KOPT-K1 (cell line): ENCODE data around the gene TP53.

Experiments
- H3K27ac ChIP-seq: fragments of 200-600 bp; sonication (generic); 2 replicates; pipeline ENCODE4 v1.5.1; 2016; ENCODE audit warnings: antibody characterized with exemption, mild to moderate bottlenecking, low read depth, low read length; ENCODE audit not compliant: poor library complexity, severe bottlenecking
- H3K36me3 ChIP-seq: fragments of 200-600 bp; sonication (generic); 2 replicates; pipeline ENCODE4 v1.5.1; 2017; ENCODE audit warnings: antibody characterized with exemption, mild to moderate bottlenecking, low read length, moderate library complexity; ENCODE audit not compliant: insufficient read depth
- H3K9me3 ChIP-seq: fragments of 200-600 bp; sonication (generic); 2 replicates; pipeline ENCODE4 v1.5.1; 2017; ENCODE audit warnings: antibody characterized with exemption, low read length, mild to moderate bottlenecking; ENCODE audit not compliant: insufficient read depth, poor library complexity, severe bottlenecking

The TP53 gene

GRCh38 chr17:7687072-7687907 is at the start of gene TP53:
TSS of gene TP53 (minus strand) at chr17:7687490. CDS start at chr17:7676594, 10,896 bp downstream.
- Histone ChIP-seq H3K27ac (peak within 1 kb of the TSS; percentile 95), H3K36me3 (peaks cover 39% of the 10 kb centered on the region), H3K9me3 (no peaks in the 10 kb centered on the region)

- no peaks in the 10 kb centered on the region for H3K9me3 ChIP-seq
Measured at GRCh38 chr17:7732981-7733539, 45.8 kb upstream of the TP53 start.

GRCh38 chr17:7729816-7730215 is 42.5 kb upstream of the TP53 start:
- Histone ChIP-seq H3K9me3 (no peaks in the 10 kb centered on the region), H3K36me3 (no peaks in the 10 kb centered on the region), H3K27ac (no peak overlapping the region)

More at GRCh38 chr17:7732981-7733539, 45.8 kb upstream of the TP53 start:
- Histone ChIP-seq H3K36me3 (no peaks in the 10 kb centered on the region), H3K27ac (no peak overlapping the region)

DNA sequence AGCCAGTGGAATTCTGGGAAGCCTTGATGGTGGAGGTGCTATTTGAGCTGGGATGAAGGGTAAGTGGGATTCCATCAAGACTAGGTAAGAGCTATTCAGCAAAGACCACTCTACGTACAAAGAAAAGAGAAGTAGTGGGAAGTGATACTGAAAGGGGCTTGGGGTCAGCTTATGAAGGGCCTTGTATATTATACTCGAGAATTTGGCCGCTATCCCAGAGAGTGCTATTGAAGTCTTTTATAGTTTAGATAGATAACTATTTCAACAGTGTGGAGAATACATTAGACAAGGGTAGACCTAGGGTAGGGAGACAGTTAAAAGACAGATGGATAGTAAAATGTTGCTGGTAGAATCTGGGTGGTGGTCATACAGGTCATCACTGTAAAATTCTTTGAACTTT is 40.6 kb upstream of the TP53 start:
- no peaks in the 10 kb centered on the region for H3K9me3 ChIP-seq
- H3K36me3 ChIP-seq, result no peaks in the 10 kb centered on the region
- H3K27ac ChIP-seq, result no peak overlapping the region

DNA sequence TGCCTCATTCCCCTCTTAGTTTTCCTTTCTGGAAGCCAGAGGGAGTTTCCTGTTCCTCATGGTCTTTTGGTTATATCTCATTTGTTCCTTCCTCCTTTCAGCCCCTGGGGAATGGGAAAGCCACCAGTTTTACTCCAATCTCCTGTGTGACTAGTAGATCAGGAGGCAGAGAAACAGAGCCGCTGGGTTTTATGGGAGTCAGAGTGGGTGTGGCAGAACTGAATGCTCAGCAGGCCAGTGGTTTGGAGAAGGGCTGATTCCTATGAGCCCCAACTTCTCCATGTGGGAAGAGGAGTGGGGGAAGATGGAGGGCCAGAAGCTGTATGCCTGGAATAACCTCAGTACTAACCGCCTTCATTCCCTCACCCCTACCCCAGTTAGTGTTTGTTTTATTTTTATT is 34.3 kb upstream of the TP53 start:
- no peaks in the 10 kb centered on the region for H3K36me3 ChIP-seq
- H3K27ac ChIP-seq, result no peak overlapping the region
- H3K9me3 ChIP-seq, result no peaks in the 10 kb centered on the region

DNA sequence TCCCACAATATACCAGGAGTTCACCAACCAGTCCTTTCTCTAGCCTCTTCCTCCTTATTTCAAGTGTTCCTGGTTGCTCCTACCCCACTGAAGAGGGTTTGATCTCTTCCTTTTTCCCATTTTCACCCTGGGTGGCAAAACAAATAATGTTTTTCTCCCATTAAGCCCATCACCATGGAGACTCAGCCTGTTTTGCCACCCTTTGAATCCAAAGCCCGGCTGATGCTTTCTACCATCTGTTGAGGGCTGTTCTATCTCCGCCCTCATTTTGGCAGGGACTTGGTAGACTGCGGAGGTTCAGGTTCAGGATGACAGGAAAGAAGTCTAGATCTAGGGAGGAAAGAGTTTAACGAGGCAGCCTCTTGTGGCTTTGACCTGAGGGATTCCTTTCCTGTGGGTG is 32.8 kb upstream of the TP53 start:
- no peak overlapping the region for H3K27ac ChIP-seq
- no peaks in the 10 kb centered on the region for H3K9me3 ChIP-seq
- no peaks in the 10 kb centered on the region for H3K36me3 ChIP-seq

DNA sequence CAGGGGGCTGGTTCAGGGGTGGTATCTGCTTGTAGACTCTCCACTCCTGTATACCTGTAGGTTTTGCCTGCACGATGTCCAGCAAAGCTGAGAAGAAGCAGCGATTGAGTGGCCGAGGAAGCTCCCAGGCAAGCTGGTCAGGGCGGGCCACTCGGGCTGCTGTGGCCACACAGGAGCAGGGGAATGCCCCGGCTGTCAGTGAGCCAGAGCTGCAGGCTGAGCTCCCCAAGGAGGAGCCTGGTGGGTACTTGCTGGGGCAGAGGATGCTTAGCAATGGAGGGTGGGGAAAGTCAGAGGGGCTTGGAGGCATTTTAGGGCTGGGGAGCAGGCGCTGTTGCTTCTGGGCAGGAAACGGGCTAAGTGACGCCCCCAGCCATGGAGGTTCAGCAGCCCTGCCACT is 32.4 kb upstream of the TP53 start:
- H3K27ac ChIP-seq, result no peak overlapping the region

GRCh38 chr17:7717756-7718350 is 30.6 kb upstream of the TP53 start:
- no peaks in the 10 kb centered on the region for H3K36me3 ChIP-seq
- H3K9me3 ChIP-seq, result no peaks in the 10 kb centered on the region
- no peak overlapping the region for H3K27ac ChIP-seq

More for the DNA sequence above, 32.4 kb upstream of the TP53 start:
- H3K36me3 ChIP-seq, result no peaks in the 10 kb centered on the region
- H3K9me3 ChIP-seq, result no peaks in the 10 kb centered on the region

- H3K9me3 ChIP-seq, result no peaks in the 10 kb centered on the region
- H3K36me3 ChIP-seq, result no peaks in the 10 kb centered on the region
- no peak within 1 kb of the TSS for H3K27ac ChIP-seq
Measured at GRCh38 chr17:7716901-7717755, 29.8 kb upstream of the TP53 start, which contains the start of gene DNAH2. TSS of gene DNAH2 (plus strand) at chr17:7717744. CDS start at chr17:7719735, 1,991 bp downstream.

- Histone ChIP-seq H3K27ac (no peak overlapping the region), H3K9me3 (no peaks in the 10 kb centered on the region), H3K36me3 (no peaks in the 10 kb centered on the region)
Measured at GRCh38 chr17:7715936-7716886, 28.9 kb upstream of the TP53 start.

DNA sequence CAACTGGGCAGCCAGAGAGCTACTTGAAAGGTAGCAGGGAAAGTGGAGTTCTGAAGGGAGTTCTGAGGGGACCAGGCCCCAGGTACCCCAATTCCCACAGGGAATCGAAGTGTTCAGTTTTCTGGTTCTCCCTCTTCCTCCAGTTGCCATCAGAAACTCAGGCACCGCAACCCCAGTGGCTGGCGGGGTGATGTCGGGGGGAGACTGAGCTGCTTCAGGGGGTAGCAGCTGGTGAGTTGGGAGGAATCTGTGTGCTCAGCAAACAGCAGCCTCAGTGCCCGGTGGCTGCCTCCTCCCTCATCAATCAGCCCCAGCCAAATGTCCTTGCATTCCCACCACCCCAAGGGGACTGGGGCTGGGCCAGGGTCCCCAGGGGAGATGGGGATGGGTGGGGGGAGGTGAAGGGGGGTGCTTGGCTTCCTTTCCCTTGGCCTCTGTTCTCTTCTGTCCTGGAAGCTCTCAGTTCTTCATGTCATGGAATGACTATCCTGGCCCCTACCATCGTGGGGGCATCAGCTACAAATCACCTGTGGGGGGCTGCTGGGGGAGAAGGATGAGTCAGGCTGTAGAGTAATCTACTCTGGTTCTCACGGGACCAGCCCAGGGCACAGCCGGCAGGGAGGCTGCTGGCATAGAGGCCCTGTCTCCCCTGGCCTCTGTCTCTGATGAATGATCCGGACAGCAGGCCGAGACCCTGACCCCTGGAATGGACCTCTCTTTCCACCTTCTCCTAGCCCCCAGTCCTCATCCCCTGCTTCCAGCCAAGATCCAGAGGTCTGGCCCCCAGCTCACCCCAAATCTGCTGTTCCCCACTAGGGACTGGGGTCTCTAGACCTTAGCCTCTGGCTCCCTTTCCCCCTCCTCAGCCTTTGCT is 27.7 kb upstream of the TP53 start:
- no peak overlapping the region for H3K27ac ChIP-seq
- no peaks in the 10 kb centered on the region for H3K9me3 ChIP-seq
- H3K36me3 ChIP-seq, result no peaks in the 10 kb centered on the region

DNA sequence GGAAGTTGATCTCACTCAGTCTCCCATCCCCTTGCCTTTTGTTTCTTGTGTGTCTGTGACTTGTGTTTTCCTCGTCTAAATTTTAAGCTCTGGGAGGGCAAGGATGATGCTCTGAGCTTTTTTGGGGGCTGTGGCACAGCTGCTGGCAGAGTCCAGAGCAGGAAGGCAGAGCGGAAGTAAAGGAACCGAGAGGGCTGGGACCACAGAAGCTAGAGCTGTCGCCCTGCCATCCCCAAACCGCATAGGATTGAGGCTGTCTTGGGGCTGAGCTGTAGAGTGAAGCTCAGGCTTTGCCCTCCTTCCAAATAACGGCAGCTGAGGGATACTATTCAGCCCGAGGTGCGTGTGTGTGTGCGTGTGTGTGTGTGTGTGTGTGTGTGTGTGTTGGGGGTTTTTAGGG is 26.5 kb upstream of the TP53 start:
- no peaks in the 10 kb centered on the region for H3K9me3 ChIP-seq
- no peak overlapping the region for H3K27ac ChIP-seq
- H3K36me3 ChIP-seq, result no peaks in the 10 kb centered on the region

DNA sequence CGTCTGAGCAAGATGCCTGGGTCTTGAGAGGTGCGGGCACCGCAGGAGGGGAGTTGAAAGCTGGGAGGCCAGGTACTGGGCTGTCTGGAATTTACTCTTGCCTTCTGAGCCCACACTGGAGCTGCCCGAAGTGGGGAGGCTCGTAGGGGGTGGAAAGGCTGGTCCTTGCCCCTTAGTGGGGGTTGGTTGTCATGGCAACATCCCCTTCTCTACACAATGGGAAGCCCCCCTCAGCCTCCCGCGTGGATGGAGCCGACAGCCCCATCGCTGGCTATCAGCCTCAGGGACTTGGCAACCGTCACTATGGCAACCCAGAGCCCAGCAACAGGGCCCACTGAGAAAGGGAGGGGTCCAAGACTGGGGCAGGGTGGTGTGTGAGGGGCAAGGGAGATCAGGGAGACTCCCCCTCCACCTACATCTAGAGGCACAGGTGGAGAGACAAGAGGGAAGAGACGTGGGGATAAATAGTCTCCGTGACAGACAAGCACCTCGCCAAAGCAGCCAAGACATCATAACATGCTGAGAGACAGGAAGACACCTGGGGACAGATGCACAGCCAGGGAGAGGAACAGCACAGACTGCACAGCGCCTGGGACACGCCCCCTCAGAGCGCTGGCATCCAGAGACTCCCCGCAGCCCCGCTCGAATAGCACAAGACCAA is 25.0 kb upstream of the TP53 start:
- H3K36me3 ChIP-seq, result no peaks in the 10 kb centered on the region
- no peak overlapping the region for H3K27ac ChIP-seq
- H3K9me3 ChIP-seq, result no peaks in the 10 kb centered on the region
